ENCODE results near the gene RBM4B. TPM values are rescaled to one million over a fixed set of nuclear protein-coding genes. Genes with fewer than 3 reads are reported as not detected.

Gene RBM4B
- total and polyA plus RNA-seq, 4 donors = 9.4 to 33.9 (median 11.1) TPM

GRCh38 chr11:66685276-66686099 is 7.8 kb upstream of the RBM4B start:
- no peak for TF ChIP-seq CTCF (IDR thresholded peaks at IDR 0.05; ENCODE audit: control extremely low read depth, extremely low read depth)
- ATAC-seq (ENCODE audit: insufficient read depth, low FRiP score) (no peak), DNase-seq (no peak)
- Histone ChIP-seq H3K9me3 (ENCODE audit: control insufficient read depth in 4 of 4, insufficient read depth in 3 of 4, low read length in 3 of 4) (no peaks in the 10 kb centered on the region), H3K9ac (ENCODE audit: insufficient read depth in 1 of 2, low read length in 2 of 2) (no peak overlapping the region), H3K4me3 (no peak overlapping the region), H3K4me1 (ENCODE audit: control insufficient read depth in 5 of 5, insufficient read depth in 5 of 5, low read length in 5 of 5) (peaks cover 0 to 3% (median 0%) of the 10 kb centered on the region in 5 donors), H3K36me3 (ENCODE audit: control insufficient read depth in 4 of 4, insufficient read depth in 4 of 4, low read length in 4 of 4) (no peaks in the 10 kb centered on the region), H3K27me3 (ENCODE audit: control insufficient read depth in 3 of 3, insufficient read depth in 3 of 3, low read length in 2 of 3) (no peaks in the 10 kb centered on the region), H3K27ac (ENCODE audit: low read depth in 1 of 2, low read length in 1 of 2) (no peak overlapping the region)
- WGBS, 2 donors = 87 to 90% methylated on average over 27 of the region's 27 CpGs

GRCh38 chr11:66684635-66685034 is 6.9 kb upstream of the RBM4B start:
- Histone ChIP-seq H3K27me3 (ENCODE audit: control insufficient read depth in 3 of 3, insufficient read depth in 3 of 3, low read length in 2 of 3) (no peaks in the 10 kb centered on the region), H3K36me3 (ENCODE audit: control insufficient read depth in 4 of 4, insufficient read depth in 4 of 4, low read length in 4 of 4) (no peaks in the 10 kb centered on the region), H3K4me1 (ENCODE audit: control insufficient read depth in 5 of 5, insufficient read depth in 5 of 5, low read length in 5 of 5) (peaks cover 0 to 3% (median 0%) of the 10 kb centered on the region in 5 donors), H3K9ac (ENCODE audit: insufficient read depth in 1 of 2, low read length in 2 of 2) (no peak overlapping the region), H3K27ac (ENCODE audit: low read depth in 1 of 2, low read length in 1 of 2) (no peak overlapping the region), H3K9me3 (ENCODE audit: control insufficient read depth in 4 of 4, insufficient read depth in 3 of 4, low read length in 3 of 4) (no peaks in the 10 kb centered on the region), H3K4me3 (no peak overlapping the region)
- 95 to 98% methylated on average over 2 of the region's 2 CpGs for WGBS, 2 donors
- TF ChIP-seq CTCF (IDR thresholded peaks at IDR 0.05; ENCODE audit: control extremely low read depth, extremely low read depth) = no peak
- DNase-seq = no peak
- ATAC-seq (ENCODE audit: insufficient read depth, low FRiP score) = no peak

GRCh38 chr11:66683877-66684276 is 6.2 kb upstream of the RBM4B start:
- Histone ChIP-seq H3K36me3 (ENCODE audit: control insufficient read depth in 4 of 4, insufficient read depth in 4 of 4, low read length in 4 of 4) (no peaks in the 10 kb centered on the region), H3K9ac (ENCODE audit: insufficient read depth in 1 of 2, low read length in 2 of 2) (no peak overlapping the region), H3K27ac (ENCODE audit: low read depth in 1 of 2, low read length in 1 of 2) (no peak overlapping the region), H3K27me3 (ENCODE audit: control insufficient read depth in 3 of 3, insufficient read depth in 3 of 3, low read length in 2 of 3) (no peaks in the 10 kb centered on the region), H3K4me1 (ENCODE audit: control insufficient read depth in 5 of 5, insufficient read depth in 5 of 5, low read length in 5 of 5) (peaks cover 0 to under 1% (median 0%) of the 10 kb centered on the region in 5 donors), H3K9me3 (ENCODE audit: control insufficient read depth in 4 of 4, insufficient read depth in 3 of 4, low read length in 3 of 4) (no peaks in the 10 kb centered on the region), H3K4me3 (no peak overlapping the region)
- TF ChIP-seq CTCF (IDR thresholded peaks at IDR 0.05; ENCODE audit: control extremely low read depth, extremely low read depth) = no peak
- DNase-seq (no peak), ATAC-seq (ENCODE audit: insufficient read depth, low FRiP score) (no peak)
- 80 to 84% methylated on average over 8 of the region's 8 CpGs for WGBS, 2 donors

All from lung (tissue), 12 donors.